Measurements from ENCODE around the gene ADGRG2.

- TF ChIP-seq EP300 (IDR thresholded peaks at IDR 0.05; ENCODE audit: borderline replicate concordance) (no peak), FOXM1 (IDR thresholded peaks at IDR 0.05; ENCODE audit: borderline replicate concordance, low read depth) (no peak), TEAD4 (IDR thresholded peaks at IDR 0.05) (no peak), MAX (IDR thresholded peaks at IDR 0.05) (no peak), EGR1 (IDR thresholded peaks at IDR 0.05) (no peak), CREB1 (IDR thresholded peaks at IDR 0.05; ENCODE audit: low read depth) (no peak), TCF12 (IDR thresholded peaks at IDR 0.05; ENCODE audit: low read depth) (no peak), RAD21 (IDR thresholded peaks at IDR 0.05; ENCODE audit: low read depth) (no peak), CEBPB (IDR thresholded peaks at IDR 0.05) (no peak), TAF1 (IDR thresholded peaks at IDR 0.05; ENCODE audit: low read depth) (no peak)
- TF ChIP-seq, protein P1, sequence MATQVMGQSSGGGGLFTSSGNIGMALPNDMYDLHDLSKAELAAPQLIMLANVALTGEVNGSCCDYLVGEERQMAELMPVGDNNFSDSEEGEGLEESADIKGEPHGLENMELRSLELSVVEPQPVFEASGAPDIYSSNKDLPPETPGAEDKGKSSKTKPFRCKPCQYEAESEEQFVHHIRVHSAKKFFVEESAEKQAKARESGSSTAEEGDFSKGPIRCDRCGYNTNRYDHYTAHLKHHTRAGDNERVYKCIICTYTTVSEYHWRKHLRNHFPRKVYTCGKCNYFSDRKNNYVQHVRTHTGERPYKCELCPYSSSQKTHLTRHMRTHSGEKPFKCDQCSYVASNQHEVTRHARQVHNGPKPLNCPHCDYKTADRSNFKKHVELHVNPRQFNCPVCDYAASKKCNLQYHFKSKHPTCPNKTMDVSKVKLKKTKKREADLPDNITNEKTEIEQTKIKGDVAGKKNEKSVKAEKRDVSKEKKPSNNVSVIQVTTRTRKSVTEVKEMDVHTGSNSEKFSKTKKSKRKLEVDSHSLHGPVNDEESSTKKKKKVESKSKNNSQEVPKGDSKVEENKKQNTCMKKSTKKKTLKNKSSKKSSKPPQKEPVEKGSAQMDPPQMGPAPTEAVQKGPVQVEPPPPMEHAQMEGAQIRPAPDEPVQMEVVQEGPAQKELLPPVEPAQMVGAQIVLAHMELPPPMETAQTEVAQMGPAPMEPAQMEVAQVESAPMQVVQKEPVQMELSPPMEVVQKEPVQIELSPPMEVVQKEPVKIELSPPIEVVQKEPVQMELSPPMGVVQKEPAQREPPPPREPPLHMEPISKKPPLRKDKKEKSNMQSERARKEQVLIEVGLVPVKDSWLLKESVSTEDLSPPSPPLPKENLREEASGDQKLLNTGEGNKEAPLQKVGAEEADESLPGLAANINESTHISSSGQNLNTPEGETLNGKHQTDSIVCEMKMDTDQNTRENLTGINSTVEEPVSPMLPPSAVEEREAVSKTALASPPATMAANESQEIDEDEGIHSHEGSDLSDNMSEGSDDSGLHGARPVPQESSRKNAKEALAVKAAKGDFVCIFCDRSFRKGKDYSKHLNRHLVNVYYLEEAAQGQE (IDR thresholded peaks at IDR 0.05; ENCODE audit: low read depth): no peak
- TF ChIP-seq, protein P2, sequence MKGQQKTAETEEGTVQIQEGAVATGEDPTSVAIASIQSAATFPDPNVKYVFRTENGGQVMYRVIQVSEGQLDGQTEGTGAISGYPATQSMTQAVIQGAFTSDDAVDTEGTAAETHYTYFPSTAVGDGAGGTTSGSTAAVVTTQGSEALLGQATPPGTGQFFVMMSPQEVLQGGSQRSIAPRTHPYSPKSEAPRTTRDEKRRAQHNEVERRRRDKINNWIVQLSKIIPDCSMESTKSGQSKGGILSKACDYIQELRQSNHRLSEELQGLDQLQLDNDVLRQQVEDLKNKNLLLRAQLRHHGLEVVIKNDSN (IDR thresholded peaks at IDR 0.05): no peak
Observed at GRCh38 chrX:19168609-19169008, 46.3 kb upstream of the ADGRG2 start.
